Ishikawa (cell line): Measurements from ENCODE around the gene TRIM9.

Source experiments
- CEBPB ChIP-seq: IDR thresholded peaks from 2 replicates; pipeline ENCODE4 v1.6.1; 2012
- CREB1 ChIP-seq: IDR thresholded peaks from 2 replicates; pipeline ENCODE4 v1.6.1; 2012; ENCODE audit warnings: low read depth
- EGR1 ChIP-seq: IDR thresholded peaks from 2 replicates; pipeline ENCODE4 v1.6.1; 2012
- EP300 ChIP-seq: IDR thresholded peaks from 2 replicates; pipeline ENCODE4 v1.6.1; 2012; ENCODE audit warnings: borderline replicate concordance
- FOXM1 ChIP-seq: IDR thresholded peaks from 2 replicates; pipeline ENCODE4 v1.6.1; 2012; ENCODE audit warnings: low read depth, borderline replicate concordance
- MAX ChIP-seq: IDR thresholded peaks from 2 replicates; pipeline ENCODE4 v1.6.1; 2012
- NFIC ChIP-seq: IDR thresholded peaks from 2 replicates; pipeline ENCODE4 v1.6.1; 2012
- RAD21 ChIP-seq: IDR thresholded peaks from 2 replicates; pipeline ENCODE4 v1.6.1; 2012; ENCODE audit warnings: low read depth
- REST ChIP-seq: IDR thresholded peaks from 2 replicates; pipeline ENCODE4 v1.6.1; 2012; ENCODE audit warnings: low read depth, mild to moderate bottlenecking
- TAF1 ChIP-seq: IDR thresholded peaks from 2 replicates; pipeline ENCODE4 v1.6.1; 2012; ENCODE audit warnings: low read depth, mild to moderate bottlenecking
- TCF12 ChIP-seq: IDR thresholded peaks from 2 replicates; pipeline ENCODE4 v1.6.1; 2012; ENCODE audit warnings: low read depth
- TEAD4 ChIP-seq: IDR thresholded peaks from 2 replicates; pipeline ENCODE4 v1.6.1; 2012
- USF1 ChIP-seq: IDR thresholded peaks from 2 replicates; pipeline ENCODE4 v1.6.1; 2012
- YY1 ChIP-seq: IDR thresholded peaks from 2 replicates; pipeline ENCODE4 v1.6.1; 2012; ENCODE audit warnings: low read depth
- ZBTB7A ChIP-seq: IDR thresholded peaks from 2 replicates; pipeline ENCODE4 v1.6.1; 2012; ENCODE audit warnings: low read depth

TRIM9 gene

GRCh38 chr14:51002406-51002999 is 92.4 kb downstream of the TRIM9 start:
- TF ChIP-seq YY1 = no peak
- TF ChIP-seq TEAD4 = no peak
- TF ChIP-seq MAX = no peak
- TF ChIP-seq FOXM1 = no peak
- TF ChIP-seq USF1 = no peak
- TF ChIP-seq EP300 = no peak
- no peak for TF ChIP-seq CREB1
- no peak for TF ChIP-seq NFIC
- TF ChIP-seq TAF1 = no peak
- TF ChIP-seq REST = no peak
- no peak for TF ChIP-seq CEBPB
- TF ChIP-seq EGR1 = no peak
- no peak for TF ChIP-seq TCF12
- no peak for TF ChIP-seq RAD21
- TF ChIP-seq ZBTB7A = no peak

- TF ChIP-seq TEAD4 (no peak), NFIC (no peak), CEBPB (no peak), EGR1 (no peak), ZBTB7A (no peak), REST (no peak), MAX (no peak), EP300 (no peak)
Observed at GRCh38 chr14:51000566-51000965, 94.3 kb downstream of the TRIM9 start.

- TF ChIP-seq TEAD4 = no peak
- TF ChIP-seq CEBPB = no peak
Observed at GRCh38 chr14:50999726-51000125, 95.2 kb downstream of the TRIM9 start.

- TF ChIP-seq TEAD4 (no peak), CEBPB (no peak), YY1 (no peak), RAD21 (no peak), MAX (no peak), TAF1 (no peak), REST (no peak), ZBTB7A (no peak), EGR1 (no peak), EP300 (no peak), USF1 (no peak), NFIC (no peak), FOXM1 (no peak), CREB1 (no peak), TCF12 (no peak)
Observed at GRCh38 chr14:50998612-50999011, 96.3 kb downstream of the TRIM9 start.

- TF ChIP-seq EGR1 (no peak), REST (no peak), FOXM1 (no peak), RAD21 (no peak), TEAD4 (no peak), NFIC (no peak), ZBTB7A (no peak), EP300 (no peak), TCF12 (no peak), TAF1 (no peak), CEBPB (no peak)
Observed at GRCh38 chr14:50997712-50998111, 97.2 kb downstream of the TRIM9 start.
